Measurements from ENCODE around the gene PLCB1.
A peak's percentile ranks its signal among the peaks of the same experiment; 100 is the strongest.

PLCB1 gene

GRCh38 chr20:8722277-8722928 lies 590.3 kb downstream of the PLCB1 start:
- DNase-seq (ENCODE audit: low read depth), result peak; percentile 71

- DNase-seq (ENCODE audit: low read depth), result no peak
Observed at GRCh38 chr20:8723296-8723695, 591.2 kb downstream of the PLCB1 start.

- DNase-seq (ENCODE audit: low read depth), result no peak
Observed at GRCh38 chr20:8724884-8725283, 592.8 kb downstream of the PLCB1 start.

DNA sequence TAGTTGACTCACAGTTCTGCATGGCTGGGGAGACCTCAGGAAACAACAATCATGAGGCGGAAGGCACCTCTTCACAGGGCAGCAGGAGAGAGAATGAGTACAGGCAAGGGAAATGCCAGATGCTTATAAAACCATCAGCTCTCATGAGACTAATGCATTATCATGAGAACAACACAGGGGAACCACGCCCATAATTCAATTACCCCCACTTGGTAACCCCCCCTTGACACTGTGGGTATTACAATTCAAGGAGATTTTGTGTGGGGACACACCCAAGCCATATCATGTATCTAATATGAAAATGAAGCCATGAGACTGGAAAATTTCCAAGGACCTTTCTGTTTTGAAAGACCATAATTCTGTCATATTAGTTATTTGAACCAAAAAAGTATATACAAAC lies 594.4 kb downstream of the PLCB1 start:
- DNase-seq (ENCODE audit: low read depth), result no peak

DNA sequence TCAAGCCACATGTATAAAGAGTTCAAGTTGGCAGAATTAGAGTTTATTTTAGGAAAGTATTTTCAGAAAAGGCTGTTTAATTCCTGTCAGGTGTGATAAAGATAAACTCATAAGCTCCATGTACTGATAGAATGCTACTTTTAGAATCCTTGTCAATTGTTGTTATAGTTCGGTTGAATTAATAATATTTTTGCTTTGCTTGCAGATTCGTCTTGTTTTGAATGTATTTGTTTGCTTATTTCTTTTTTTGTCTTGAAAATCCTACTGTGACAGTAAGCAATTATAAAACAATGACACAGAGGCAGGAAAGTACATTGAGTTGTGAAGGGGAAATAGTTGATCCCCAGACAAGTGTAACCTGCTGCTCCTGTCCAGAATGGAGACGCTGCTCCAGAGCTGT lies 602.9 kb downstream of the PLCB1 start:
- DNase-seq (ENCODE audit: low read depth), result no peak

DNA sequence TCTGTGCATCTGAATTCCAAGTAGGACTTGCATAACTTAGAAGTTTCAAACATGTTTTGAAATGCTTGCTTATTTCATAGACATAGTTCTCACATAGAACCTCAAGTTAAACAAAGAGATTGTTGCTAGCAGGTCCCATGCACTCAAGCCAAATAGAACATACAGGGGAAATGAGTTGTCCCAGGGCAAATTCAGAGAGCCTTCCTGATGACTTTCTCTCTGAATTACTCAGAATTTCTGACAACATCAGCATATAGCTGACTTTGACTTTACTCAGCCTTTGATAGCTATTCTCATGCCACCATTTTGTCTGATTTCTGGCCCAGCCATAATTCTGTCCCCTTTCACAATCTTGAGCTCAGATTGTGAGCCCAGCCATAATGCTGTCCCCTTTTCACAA lies 603.6 kb downstream of the PLCB1 start:
- DNase-seq (ENCODE audit: low read depth), result no peak

DNA sequence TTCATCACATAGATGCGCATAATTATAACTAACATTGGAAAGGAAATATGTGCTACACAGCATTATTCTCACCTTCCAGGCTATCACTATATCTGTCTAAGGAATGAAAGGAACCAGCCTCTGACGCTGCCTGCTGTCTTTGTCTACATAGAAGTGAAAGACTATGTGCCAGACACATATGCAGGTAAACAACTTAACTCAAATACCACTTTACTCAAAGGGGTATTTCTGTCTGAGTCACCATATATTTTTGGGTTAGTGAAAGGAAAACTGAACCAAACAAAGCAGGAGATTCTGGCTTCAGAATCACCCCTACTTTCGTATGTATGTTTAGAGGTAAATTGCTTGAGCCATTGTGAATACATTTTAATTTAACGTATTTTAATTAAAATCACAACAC lies 608.2 kb downstream of the PLCB1 start:
- DNase-seq (ENCODE audit: low read depth), result no peak

- DNase-seq (ENCODE audit: low read depth), result peak; percentile 82
Observed at GRCh38 chr20:8744228-8744844, 612.3 kb downstream of the PLCB1 start.

DNA sequence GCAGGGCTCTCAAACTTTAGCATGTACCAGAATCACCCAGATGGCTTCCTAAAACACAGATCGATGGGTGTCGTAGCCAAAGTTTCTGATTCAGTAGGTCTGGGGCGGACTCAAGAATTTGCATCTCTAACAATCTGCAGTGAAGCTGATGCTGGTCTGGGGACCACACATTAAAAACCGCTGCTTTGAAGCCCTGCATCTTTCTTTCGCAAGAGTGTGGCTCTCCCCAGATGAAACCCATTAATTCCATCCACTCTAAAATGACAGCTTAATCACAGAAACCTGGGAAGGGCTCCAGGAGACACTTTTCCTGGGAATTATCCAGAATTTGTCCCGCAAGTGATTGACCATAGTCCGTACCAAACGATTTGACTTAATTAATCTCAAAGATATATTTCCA lies 617.0 kb downstream of the PLCB1 start:
- DNase-seq (ENCODE audit: low read depth), result no peak

DNA sequence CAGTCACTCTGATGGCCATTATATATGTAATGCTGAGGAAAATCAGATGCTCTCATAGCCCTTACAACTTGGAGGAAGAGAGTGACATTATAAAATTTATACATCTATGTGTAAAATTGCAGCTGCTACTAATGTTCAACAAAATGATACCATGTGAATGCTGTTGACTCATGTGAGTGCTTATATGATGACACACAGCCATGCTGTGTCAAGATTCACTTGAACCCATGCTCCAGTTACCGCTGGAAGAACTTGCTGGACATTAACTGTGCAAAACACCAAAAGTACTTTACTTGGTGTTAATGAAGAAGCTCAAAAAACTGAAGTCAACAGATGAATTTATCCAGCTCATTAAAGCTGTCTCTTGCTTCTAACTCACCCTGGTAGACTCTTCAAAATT lies 617.9 kb downstream of the PLCB1 start:
- DNase-seq (ENCODE audit: low read depth), result peak; percentile 69

DNA sequence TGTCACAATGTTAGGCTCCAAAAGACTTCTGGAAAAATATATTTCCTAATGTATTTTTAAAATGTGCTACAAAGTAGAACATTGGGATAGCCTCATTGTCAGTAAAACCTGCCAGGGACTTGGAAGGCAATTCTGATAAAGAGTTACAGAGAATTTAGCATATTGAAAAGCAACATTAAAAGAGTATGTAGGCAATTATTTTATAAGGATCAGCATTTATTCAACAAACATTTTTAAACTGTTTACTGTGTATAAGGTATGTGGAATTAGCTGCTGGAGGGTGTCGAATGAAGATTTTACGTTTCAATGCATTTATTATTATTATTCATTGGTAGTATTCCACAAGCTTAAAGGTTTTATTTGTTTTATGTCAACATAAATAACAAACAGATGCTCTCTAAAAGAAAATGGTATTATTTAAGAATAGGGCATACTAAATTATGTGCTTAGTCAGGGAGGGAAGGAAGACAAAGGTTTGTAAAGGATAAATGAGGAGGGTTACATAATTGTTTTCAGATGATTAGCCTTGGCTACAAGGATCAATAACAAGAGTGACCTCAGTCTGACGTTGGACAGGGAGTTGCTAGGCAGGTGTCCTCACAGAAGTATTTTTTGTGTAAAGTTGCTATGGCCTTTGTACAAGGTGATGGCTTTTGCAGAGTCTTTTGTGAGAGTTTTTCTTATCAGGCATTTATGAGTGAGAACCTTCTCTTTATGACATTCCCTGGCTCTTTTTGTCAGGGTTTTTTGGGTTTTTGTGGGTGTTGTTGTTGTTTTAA lies 623.5 kb downstream of the PLCB1 start:
- DNase-seq (ENCODE audit: low read depth), result no peak

DNA sequence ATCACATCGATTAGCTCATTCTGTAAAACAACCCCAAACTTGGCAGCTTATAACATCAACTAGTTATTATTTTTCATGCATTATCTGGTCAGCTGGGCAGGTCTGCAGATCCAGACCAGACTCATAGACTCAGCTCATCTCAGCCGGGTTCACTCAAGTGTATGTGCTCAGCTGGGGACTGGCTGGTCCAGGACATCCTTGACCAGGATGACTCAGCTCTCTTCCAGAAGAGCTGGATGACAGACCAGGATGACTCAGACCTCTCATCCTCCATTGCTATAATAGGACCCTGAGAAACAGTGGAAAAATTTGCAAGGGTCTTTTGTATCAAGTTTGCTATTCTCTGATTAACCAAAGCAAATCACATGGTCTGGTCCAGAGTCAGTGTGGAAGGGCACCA lies 624.3 kb downstream of the PLCB1 start:
- peak; percentile 96 for DNase-seq (ENCODE audit: low read depth)

DNA sequence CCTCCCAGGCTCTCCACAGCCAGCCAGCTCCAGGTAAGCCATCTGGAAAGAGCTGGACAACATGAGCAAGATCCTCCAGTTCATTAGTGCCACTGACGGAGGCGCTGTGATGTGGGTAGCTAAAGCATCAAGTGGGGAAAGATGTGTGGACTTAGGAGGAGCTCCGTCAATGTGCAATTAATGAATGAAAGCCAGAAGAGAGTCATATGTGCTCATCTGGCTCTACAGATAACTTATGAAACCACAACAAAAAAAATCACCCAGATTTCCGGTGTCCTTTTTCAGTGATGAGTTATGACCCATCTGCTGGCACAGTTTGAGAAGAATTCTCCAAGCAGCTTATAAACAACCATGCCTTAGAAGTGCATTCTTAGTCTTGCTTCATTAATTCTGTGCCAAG lies 625.1 kb downstream of the PLCB1 start:
- DNase-seq (ENCODE audit: low read depth), result peak; percentile 87

- peak; percentile 48 for DNase-seq (ENCODE audit: low read depth)
Observed at GRCh38 chr20:8764344-8764962, 632.4 kb downstream of the PLCB1 start.

DNA sequence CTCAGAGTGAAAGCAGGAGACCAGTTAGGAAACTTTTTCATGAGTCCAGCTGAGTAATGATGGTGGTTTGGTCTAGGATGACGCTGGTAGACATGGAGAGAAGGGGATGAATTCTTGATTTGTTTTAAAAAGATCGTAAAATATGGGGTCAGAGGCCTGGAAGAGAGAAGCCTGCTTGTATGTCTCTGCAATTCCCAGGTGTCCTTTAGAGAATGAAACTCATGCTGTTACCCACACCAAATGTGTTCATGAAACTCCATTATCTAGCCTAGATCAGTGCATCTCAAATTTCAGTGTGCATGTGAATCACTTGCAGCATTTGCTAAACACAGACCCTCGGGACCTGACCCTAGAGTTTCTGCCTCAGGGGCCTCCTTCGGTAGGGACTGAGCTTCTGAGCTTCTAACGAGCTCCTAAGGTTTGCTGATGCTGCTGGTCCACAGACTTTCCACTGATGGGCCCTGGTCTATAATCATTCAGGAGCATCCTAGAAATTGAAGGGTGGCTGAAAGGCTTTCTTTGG lies 634.9 kb downstream of the PLCB1 start:
- no peak for DNase-seq (ENCODE audit: low read depth)

DNA sequence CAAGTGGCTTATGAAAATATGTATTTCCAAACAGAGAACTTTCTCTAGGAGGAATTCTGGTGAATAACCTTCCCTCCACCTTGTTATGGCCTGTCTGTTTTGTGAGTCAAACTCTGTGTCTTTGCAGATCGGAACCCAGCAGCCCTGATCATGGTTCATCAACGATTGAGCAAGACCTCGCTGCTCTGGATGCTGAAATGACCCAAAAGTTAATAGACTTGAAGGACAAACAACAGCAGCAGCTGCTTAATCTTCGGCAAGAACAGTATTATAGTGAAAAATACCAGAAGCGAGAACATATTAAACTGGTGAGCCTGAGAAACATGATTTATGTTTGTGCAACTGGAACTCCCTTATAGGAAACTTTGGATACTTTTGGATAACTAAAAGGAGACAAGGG lies 642.3 kb downstream of the PLCB1 start:
- DNase-seq (ENCODE audit: low read depth), result peak; percentile 19

DNA sequence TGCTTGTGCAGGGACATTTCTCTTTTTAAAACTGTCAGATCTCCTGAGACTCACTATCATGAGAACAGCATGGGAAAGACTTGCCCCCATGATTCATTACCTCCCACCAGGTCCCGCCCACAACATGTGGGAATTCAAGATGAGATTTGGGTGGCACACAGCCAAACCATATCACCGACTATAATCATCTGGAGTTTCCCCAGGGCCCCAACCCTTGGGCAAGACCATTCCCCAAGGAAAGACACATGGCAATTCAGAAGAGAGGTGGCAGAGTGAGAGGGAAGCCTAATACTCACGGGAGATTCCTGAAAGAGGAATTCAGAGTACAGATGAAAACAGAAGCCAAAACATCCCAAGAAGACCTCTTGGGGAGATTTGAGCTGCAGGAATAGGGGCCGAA lies 645.8 kb downstream of the PLCB1 start:
- DNase-seq (ENCODE audit: low read depth), result peak; percentile 16

- DNase-seq (ENCODE audit: low read depth), result no peak
Observed at GRCh38 chr20:8778387-8778786, 646.3 kb downstream of the PLCB1 start.

- DNase-seq (ENCODE audit: low read depth), result no peak
Observed at GRCh38 chr20:8780915-8781314, 648.8 kb downstream of the PLCB1 start.

DNA sequence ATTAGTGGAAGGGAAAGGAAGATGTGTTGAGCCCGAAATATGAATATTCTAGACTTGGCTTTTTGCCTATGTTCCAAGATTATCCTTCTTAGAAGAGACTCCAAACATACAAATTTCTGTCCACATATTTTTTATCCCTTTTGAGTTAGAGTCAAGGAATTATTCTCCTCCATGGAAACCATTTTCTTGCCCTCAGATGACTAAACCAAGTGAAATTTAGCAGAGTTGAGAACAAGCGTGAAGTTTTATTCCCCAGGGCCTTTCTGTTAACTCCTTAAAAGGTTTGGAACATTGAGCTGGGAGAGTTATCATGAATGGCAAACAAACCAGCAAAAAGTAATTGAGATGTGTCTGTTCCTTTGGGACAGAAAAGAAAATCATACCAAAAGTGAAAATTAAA lies 650.7 kb downstream of the PLCB1 start:
- peak; percentile 8 for DNase-seq (ENCODE audit: low read depth)

DNA sequence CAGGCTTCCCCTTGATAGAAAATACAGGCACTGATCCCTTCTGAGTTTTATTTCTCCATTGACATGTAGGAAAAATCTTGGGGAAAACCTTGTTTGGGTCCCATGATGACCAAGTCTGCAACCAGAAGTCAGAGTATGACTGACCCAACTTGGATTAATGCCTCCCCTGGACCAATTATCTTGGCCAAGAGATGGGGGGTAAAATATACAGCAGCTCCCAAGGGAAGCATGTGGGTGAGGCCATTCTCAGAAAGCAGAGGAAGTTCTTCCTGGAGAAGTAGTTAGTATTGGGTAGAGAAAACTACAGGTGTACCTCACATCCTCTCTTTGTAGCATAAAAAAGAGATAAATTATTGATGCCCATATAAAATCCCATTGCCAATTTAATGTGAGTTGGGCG lies 651.7 kb downstream of the PLCB1 start:
- DNase-seq (ENCODE audit: low read depth), result no peak

DNA sequence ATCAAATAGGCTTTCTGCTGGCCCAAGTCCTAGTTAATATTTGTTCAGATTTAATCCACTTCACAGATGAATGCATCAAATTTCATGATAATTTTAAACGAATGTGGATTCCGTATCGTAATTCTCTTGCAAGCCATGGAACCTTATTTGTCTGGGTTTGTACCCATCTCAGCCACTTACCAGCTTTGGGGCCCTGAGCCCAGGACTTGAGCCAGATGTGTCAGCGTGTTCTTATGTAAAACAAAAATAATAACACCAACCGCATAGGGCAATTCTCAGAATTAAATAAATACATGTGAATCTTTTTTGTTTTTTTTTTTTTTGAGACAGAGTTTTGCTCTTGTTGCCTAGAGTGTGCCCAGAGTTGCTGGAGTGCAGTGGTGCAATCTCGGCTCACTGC lies 654.3 kb downstream of the PLCB1 start:
- DNase-seq (ENCODE audit: low read depth), result no peak

DNA sequence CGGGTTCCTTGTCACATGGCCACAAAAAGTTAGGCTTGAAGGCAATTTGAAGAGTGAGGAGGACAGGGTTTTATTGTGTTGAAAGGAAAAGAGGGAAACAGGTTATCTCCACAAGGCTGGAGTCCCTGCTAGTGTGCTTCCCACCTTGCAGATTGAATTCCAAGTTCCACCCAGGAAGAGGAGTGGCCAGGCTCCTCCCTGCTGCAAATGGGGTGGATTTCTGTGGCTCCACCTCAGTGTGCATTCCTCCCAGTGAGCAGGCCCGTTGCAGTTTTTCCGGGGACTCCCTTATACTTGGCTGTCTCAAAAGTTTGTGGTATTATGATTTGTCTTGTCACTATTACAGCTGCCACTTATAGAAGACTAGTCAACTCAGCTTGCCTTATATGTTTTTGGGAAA lies 655.0 kb downstream of the PLCB1 start:
- DNase-seq (ENCODE audit: low read depth), result no peak
